ENCODE data around the gene ZCCHC7.

DNA sequence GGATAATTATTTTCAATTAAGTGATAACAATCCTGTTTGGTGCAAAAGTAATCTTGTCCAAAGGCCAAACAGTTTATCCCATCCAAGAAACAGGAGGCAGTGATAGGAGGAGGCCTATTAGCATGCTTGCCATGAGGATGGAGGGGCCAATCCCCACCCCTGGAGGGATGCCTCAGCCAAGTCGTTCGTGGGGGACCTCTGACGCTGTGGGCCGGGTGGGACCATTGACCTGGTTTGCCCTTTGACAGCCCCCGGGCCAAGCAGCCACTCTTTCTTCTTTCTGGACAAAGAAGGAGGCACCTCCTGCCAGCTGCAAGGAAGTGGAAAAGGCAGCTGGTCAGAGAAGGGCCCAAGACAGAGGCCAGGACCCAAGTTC, 262.6 kb downstream of the ZCCHC7 start:
- TF ChIP-seq, protein P1, sequence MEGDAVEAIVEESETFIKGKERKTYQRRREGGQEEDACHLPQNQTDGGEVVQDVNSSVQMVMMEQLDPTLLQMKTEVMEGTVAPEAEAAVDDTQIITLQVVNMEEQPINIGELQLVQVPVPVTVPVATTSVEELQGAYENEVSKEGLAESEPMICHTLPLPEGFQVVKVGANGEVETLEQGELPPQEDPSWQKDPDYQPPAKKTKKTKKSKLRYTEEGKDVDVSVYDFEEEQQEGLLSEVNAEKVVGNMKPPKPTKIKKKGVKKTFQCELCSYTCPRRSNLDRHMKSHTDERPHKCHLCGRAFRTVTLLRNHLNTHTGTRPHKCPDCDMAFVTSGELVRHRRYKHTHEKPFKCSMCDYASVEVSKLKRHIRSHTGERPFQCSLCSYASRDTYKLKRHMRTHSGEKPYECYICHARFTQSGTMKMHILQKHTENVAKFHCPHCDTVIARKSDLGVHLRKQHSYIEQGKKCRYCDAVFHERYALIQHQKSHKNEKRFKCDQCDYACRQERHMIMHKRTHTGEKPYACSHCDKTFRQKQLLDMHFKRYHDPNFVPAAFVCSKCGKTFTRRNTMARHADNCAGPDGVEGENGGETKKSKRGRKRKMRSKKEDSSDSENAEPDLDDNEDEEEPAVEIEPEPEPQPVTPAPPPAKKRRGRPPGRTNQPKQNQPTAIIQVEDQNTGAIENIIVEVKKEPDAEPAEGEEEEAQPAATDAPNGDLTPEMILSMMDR (IDR thresholded peaks at IDR 0.05), result no peak
- TF ChIP-seq POLR2A (IDR thresholded peaks at IDR 0.05), result no peak
